HG03039 (cell line): ENCODE data around the gene SLX9.

Source experiments
- ATAC-seq: cut with Tn5 transposase; IDR thresholded peaks from one replicate; pipeline ENCODE4 v1.9.1; 2021; ENCODE audit warnings: mild to moderate bottlenecking, moderate library complexity; ENCODE audit not compliant: unreplicated experiment

Gene SLX9

DNA sequence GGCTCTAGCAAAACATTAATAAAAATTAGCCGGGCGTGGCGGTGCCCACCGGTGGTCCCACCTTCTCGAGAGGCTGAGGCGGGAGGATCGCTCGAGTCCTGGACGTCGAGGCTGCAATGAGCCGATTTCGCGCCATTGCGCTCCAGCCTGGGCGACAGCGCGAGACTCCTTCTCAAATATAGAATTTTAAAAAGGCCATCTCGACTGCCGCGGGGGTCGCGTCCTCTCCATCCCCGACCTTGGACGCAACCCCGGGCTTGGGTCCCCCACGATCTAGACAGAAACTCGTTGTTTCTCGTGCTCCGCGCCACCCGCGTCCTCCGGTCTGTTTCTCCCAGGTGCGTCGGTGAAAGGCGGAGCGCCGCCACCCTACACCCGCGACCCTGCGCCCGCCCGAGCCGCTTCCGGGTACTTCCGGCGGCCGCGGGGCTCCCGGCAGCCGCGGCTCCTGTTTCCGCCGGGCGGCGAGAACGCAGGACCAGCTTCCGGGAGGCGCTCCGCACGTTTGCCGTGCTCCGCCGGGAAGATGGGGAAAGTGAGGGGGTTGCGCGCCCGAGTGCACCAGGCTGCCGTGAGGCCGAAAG is at the start of gene SLX9:
TSS of gene SLX9 (plus strand) at position 498 of the 584 bp plus-strand sequence. CDS start at position 527, 29 bp downstream.
- peak; percentile 82 for ATAC-seq

DNA sequence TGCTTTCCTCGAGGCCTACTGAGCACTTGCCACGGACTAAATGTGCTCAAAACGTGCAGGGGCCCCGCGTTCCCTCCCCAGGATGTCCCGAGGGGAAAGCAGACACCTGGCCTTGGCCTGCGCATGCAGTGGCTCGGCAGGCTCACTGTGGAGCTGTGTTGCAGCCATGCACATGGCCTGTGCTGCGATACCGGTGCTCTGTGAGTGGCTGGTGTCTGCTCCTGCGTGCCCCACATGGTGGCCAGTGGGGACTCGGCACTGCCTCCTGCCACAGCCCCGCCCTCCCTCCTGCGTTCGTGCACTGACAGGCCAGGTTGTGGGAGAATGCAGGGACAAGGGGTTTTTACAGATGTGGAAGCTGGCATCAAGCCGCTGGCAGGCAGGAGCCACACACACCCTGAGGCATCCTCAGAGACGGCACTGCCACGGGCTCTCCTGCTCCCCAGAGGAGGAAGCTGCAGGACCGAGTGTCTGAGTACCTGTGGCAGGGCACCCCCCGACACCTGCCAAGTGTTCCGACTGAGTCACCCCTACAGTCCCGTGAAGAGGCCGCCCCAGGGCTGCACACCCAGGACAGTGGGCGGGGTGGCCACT is 49.4 kb upstream of the SLX9 start:
- no peak for ATAC-seq

DNA sequence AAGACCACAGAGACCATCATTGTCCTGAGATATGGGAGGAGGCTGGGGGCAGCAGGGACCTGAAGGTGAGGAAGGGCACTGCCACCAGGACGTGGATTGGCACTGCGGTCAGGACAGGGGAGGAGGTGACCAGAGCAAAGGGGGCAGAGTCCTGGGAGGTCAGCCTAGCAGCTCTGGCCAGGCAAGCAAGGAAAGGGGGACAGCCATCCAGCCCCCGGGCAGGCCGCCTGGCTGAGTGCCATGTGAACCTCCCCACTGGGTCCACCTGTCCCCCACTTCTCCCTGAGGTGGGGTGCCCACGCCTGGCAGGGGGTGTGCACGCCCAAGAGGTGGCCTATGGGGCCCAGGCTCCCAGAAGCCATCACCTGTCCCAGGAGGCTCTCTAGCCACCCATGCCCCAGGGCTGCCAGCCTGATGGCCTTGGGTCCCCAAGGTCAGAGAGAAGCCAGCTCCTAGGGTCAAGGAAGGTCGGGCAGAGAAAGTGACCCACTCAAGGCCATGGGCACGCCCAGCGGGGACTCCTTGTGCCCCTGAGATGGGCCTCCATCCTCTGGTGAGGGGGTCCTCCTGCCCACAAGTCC is 48.8 kb upstream of the SLX9 start:
- ATAC-seq, result no peak

- ATAC-seq, result no peak
Measured at GRCh38 chr21:44891631-44892031, 48.2 kb upstream of the SLX9 start.

- ATAC-seq, result no peak
Measured at GRCh38 chr21:44892095-44892494, 47.7 kb upstream of the SLX9 start.

DNA sequence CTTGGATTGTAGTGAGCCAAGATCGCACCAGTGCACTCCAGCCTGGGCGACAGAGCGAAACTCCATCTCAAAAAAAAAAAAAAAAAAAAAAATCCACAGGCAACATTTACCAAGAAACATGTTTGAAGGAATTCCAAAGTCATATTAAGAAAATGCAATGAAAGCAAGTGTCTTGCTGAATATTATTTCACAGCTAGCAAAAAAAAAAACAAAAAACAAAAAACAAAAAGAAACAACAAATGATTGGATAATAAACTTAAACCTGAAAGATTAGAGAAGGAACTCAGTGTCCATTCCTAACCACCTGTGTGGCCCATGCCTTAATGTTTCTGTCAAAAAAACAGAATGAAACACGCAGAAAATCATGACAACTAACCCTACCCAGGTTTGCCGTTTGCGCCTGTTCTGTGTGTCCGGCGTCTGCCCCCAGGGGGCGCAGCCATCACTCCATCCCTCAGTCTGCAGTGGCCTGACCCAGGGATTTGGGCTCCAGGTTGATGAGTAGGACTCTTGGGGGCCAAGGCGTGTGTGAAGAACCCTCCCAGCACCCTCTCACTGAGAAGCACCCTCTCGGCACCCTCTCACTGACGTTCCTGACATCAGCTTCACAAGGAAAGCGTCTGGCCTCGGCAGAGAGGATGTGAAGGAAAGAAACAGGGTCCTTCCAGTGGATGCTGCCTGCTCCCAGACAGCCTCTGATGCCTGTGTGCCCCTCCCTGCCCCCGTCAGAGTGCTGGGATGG is 47.1 kb upstream of the SLX9 start:
- no peak for ATAC-seq

DNA sequence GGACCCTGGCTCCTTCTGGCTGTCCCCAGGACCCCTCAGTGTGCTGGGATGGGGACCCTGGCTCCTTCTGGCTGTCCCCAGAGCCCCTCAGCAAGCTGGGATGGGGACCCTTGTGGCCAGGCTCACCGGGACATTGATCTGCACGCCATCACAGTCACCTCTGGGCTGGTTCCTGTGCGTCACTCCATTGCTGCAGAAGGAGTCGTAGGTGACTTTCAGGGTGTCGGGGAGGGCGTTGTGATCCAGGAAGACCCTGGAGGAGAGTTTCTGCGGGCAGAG is 46.6 kb upstream of the SLX9 start:
- ATAC-seq, result no peak

GRCh38 chr21:44893948-44894656 is 45.7 kb upstream of the SLX9 start:
- ATAC-seq, result no peak

DNA sequence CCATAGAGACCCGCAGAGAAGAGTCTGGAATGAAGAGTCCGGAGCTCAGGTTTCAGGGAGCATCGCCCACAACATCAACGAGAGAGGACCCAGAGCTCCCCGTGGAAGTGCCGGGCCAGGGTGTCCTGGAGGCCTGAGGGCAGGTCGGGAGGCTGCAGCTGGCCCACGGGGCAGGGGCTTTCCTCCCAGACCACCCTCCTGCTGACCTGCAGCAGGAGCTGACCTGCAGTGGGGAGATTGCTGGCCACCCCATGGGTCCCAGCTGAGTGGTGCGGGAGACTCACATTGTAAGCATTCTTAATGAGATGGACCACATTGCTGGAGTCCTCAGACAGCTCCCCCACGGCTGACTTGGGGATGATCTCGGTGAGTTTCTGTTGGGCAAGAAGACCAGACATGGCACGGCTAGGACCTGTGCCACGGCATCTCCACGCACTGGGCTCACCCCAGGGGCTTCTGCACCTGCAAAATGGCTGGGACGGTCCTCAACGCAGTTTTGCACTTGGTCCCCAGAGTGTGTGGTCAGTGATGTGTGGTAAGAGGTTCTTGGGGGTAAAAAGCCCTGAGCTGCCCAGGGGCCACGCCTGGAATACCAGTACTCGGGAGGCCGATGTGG is 45.0 kb upstream of the SLX9 start:
- no peak for ATAC-seq

DNA sequence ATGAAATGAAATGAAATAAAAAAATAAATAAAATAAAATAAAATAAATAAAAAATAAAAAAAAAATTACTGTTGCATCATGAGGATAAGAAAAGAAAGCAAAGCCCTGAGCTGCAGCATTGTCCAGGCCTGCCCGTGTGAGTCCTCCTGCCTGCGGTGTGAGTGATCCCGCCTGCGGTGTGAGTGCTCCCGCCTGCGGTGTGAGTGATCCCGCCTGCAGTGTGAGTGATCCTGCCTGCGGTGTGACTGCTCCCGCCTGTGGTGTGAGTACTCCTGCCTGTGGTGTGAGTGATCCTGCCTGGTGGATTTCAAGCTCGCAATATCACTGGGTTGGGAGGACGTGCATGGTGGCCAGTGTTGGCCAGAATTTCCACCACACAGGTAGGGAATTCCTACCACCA is 44.0 kb upstream of the SLX9 start:
- no peak for ATAC-seq

DNA sequence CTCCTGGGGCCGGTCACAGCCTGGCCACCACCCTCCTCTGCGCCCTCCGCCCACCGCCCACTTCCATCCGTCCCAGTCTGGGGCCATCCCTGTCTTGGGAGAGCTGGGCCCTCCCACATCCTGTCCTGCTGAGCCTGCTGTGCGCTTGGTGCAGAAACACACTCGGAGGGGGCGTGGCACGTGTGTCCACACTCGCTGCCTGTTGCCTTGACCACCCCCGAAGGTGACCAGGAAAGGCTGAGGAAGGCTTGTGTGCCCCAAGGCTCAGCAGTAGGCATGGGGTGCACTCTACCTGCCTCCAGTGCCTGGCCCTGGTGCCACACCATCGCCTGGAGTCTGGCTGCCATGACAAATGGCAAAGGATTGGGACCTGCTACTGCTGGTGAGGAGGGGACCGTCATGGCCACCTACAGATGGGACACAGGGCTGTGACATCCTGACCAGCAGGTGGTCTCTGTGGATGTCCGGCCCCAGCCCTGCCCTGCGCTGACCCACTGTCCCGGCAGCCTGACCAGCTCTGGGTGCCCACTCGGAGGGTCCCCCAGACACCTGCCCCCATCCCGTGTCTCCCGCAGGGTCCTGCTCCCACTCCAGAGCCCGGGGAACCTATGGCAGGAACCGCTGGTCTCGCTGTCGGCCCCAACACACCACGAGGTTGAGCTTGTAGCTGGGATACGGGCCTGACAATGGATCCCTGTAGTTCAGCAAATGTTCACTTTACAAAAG is 43.1 kb upstream of the SLX9 start:
- no peak for ATAC-seq

DNA sequence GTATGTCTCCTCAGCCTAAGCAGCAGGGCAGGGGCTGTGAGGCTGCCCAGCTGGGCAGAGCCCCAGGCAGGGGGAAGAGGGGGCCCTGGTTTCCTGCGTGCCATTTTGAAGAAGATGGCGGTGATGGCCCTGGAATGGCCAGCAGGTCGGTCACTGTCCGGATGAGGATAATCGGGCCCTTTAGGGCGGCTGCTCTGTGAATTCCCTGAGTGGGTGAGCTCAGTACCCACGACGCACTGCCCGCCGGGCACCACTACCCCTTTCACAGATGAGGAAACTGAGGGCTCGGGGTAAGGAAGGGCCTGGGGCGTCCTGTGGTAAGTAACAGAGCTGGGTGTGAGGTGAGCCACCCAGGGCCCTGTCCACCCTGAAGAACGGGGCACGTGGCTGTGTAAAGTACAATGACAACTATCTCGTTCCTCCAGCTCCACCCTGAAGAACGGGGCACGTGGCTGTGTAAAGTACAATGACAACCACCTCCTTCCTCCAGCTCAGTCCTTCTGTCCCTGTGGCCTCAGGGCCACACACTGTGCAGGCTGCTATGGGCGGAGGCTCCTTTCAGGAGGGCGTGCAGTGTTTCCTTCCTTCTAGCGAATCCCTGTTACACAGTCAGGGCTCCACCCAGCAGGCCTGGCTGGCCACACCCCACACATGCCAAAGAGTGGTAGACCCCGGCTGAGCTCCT is 42.4 kb upstream of the SLX9 start:
- no peak for ATAC-seq

GRCh38 chr21:44898011-44898488 is 41.8 kb upstream of the SLX9 start:
- no peak for ATAC-seq

- ATAC-seq, result no peak
Measured at GRCh38 chr21:44898851-44899767, 40.7 kb upstream of the SLX9 start.

DNA sequence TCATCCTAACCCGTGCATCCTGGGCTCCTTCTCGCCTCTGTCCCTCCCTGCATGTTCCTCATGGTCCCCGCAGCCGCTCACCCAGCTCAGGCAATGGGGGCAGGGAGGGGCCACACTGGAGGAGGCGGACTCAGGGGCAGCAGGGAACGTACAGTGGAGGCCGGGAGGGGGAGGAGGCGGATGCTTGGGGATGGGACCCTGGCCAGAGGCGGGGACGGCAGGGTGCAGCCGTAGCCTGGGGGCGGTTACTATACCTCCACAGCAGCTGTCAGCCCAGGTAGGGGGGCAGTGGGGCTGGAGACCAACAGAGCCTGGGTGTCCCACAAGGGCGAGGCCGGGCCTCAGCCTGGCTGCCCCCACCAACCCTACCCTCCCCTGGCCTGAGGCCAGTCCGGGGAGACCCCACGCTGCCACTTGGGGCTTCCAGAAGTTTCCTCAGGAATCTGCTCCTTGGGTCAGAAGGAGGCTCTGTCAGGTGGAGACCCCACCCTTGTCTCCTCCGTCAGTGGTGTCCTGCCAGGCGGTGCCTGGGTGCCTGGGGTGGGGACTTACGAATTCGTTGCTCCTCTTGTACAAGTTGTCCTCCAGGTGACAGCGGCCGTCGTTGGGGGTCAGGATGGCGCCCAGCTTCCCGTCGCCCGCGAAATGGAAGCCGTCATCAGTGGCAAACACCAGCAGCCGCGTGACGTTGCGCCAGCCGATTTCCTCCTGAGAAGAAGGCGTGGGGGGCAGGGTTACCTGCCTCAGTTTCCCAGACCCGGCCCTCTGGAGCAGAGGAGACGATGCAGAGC is 39.9 kb upstream of the SLX9 start:
- ATAC-seq, result no peak

GRCh38 chr21:44900559-44901251 is 39.1 kb upstream of the SLX9 start:
- ATAC-seq, result no peak

DNA sequence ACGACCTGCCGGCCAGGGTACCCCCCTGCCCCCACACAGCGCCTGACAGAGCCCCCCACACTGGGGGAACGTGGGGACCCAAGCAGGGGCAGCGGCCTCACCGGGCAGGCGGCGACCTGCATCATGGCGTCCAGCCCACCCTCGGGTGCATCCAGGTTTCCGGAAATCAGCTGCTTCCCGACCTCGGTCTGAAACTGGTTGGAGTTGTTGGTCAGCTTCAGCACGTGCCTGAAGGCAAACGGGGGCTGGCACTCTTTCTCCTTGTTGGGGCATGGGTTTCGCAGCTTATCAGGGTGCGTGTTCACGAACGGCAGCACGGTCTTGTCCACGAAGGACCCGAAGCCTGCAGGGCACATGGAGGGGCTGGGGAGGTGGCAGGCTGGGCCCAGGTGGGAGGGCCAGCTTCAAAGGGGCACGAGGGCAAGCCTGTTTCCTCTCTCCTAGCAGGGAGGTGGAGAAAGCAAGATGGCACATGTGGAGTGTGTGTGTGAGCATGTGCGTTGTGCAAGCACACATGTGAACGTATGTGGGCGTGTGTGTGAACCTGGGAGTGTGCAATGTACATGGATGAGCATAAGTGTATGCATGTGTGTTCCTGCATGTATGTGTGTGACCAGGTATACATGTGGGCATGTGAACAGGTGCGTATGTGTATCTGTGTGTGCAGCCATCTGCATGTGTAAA is 38.3 kb upstream of the SLX9 start:
- ATAC-seq, result no peak
